Loucy (cell line): ENCODE data around the gene PCSK5.

Experiments used
- H2AFZ ChIP-seq: fragments of 200-600 bp; sonication (generic); 2 replicates; pipeline ENCODE4 v1.6.0; 2016; ENCODE audit warnings: antibody characterized with exemption, mild to moderate bottlenecking, low read length, moderate library complexity
- H3F3A ChIP-seq: fragments of 200-600 bp; 2 replicates; pipeline ENCODE4 v1.6.0; 2016; ENCODE audit warnings: antibody characterized with exemption, low read depth, mild to moderate bottlenecking
- H3K27me3 ChIP-seq: fragments of 200-600 bp; sonication (generic); 2 replicates; pipeline ENCODE4 v1.6.1; 2014; ENCODE audit warnings: low read length, mild to moderate bottlenecking; ENCODE audit not compliant: insufficient read depth, poor library complexity, severe bottlenecking
- H3K36me3 ChIP-seq: fragments of 200-600 bp; sonication (generic); 2 replicates; pipeline ENCODE4 v1.6.1; 2016; ENCODE audit warnings: low read length; ENCODE audit not compliant: insufficient read depth
- H3K4me1 ChIP-seq: fragments of 200-600 bp; sonication (generic); 2 replicates; pipeline ENCODE4 v1.5.1; 2014; ENCODE audit warnings: low read length, mild to moderate bottlenecking; ENCODE audit not compliant: insufficient read depth, poor library complexity, severe bottlenecking
- H3K4me2 ChIP-seq: fragments of 200-600 bp; sonication (generic); 2 replicates; pipeline ENCODE4 v1.6.0; 2014; ENCODE audit warnings: antibody characterized with exemption, low read length, low read depth, mild to moderate bottlenecking; ENCODE audit not compliant: poor library complexity, severe bottlenecking
- H3K4me3 ChIP-seq: fragments of 200-600 bp; sonication (generic); 2 replicates; pipeline ENCODE4 v1.5.1; 2014; ENCODE audit warnings: low read length, mild to moderate bottlenecking, mixed read lengths; ENCODE audit not compliant: poor library complexity, severe bottlenecking
- H3K79me2 ChIP-seq: fragments of 200-600 bp; sonication (generic); 2 replicates; pipeline ENCODE4 v1.6.1; 2014; ENCODE audit warnings: low read length; ENCODE audit not compliant: insufficient read depth
- H3K9ac ChIP-seq: fragments of 200-600 bp; sonication (generic); 2 replicates; pipeline ENCODE4 v1.6.0; 2014; ENCODE audit warnings: mild to moderate bottlenecking, low read depth, low read length, moderate library complexity; ENCODE audit not compliant: poor library complexity, severe bottlenecking
- H3K9me2 ChIP-seq: fragments of 200-600 bp; sonication (generic); replicated peaks from 2 replicates; pipeline ENCODE4 v1.6.1; 2016; ENCODE audit warnings: low read depth, low read length, mixed read lengths
- H3K9me3 ChIP-seq: fragments of 200-600 bp; sonication (generic); 2 replicates; pipeline ENCODE4 v1.6.1; 2014; ENCODE audit warnings: mild to moderate bottlenecking, antibody characterized with exemption, low read length, low read depth; ENCODE audit not compliant: insufficient read depth
- H4K20me1 ChIP-seq: fragments of 200-600 bp; sonication (generic); 2 replicates; pipeline ENCODE4 v1.6.0; 2014; ENCODE audit warnings: antibody characterized with exemption, low read length, mild to moderate bottlenecking; ENCODE audit not compliant: insufficient read depth, poor library complexity, severe bottlenecking
- EZH2phosphoT487 ChIP-seq: fragments of 200-600 bp; IDR thresholded peaks from 2 replicates; pipeline ENCODE4 v1.6.1; 2018; ENCODE audit warnings: antibody characterized with exemption, mild to moderate bottlenecking, moderate library complexity, borderline replicate concordance
- TF ChIP-seq, protein P1 (sequence below): fragments of 200-600 bp; sonication (generic); conservative IDR thresholded peaks from 2 replicates; pipeline ENCODE4 v1.5.1; 2014; ENCODE audit warnings: mild to moderate bottlenecking, antibody characterized with exemption, low read length

The PCSK5 gene

DNA sequence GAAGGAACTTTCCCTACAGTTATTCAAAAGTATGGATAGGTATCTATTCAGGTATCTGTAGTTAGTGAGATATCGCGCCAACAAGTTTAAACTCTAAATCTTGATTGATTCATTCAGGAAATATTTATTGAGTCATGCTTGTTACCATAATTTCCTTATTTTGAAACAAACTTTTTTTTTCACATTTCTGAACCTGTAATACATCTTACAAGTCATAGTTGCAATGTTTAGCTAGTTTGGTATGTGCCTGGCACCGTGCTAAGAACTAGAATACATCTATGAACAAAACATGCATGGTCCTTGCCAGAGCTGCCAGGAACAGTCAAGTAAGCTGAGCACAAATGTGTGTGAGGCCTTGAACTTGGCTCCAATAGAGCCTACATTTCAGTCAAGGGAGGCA lies 226.4 kb downstream of the PCSK5 start:
- Histone ChIP-seq H3K9ac (no peak overlapping the region), H3K36me3 (no peaks in the 10 kb centered on the region), H3K9me3 (no peaks in the 10 kb centered on the region), H2AFZ (no peak overlapping the region), H3K4me3 (no peak overlapping the region), H3K79me2 (no peaks in the 10 kb centered on the region), H3K4me1 (no peaks in the 10 kb centered on the region), H3F3A (no peaks in the 10 kb centered on the region), H3K27me3 (no peaks in the 10 kb centered on the region), H4K20me1 (no peaks in the 10 kb centered on the region), H3K9me2 (no peaks in the 10 kb centered on the region), H3K4me2 (no peak overlapping the region)
- TF ChIP-seq, protein P1, sequence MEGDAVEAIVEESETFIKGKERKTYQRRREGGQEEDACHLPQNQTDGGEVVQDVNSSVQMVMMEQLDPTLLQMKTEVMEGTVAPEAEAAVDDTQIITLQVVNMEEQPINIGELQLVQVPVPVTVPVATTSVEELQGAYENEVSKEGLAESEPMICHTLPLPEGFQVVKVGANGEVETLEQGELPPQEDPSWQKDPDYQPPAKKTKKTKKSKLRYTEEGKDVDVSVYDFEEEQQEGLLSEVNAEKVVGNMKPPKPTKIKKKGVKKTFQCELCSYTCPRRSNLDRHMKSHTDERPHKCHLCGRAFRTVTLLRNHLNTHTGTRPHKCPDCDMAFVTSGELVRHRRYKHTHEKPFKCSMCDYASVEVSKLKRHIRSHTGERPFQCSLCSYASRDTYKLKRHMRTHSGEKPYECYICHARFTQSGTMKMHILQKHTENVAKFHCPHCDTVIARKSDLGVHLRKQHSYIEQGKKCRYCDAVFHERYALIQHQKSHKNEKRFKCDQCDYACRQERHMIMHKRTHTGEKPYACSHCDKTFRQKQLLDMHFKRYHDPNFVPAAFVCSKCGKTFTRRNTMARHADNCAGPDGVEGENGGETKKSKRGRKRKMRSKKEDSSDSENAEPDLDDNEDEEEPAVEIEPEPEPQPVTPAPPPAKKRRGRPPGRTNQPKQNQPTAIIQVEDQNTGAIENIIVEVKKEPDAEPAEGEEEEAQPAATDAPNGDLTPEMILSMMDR: no peak
- TF ChIP-seq EZH2phosphoT487: no peak

DNA sequence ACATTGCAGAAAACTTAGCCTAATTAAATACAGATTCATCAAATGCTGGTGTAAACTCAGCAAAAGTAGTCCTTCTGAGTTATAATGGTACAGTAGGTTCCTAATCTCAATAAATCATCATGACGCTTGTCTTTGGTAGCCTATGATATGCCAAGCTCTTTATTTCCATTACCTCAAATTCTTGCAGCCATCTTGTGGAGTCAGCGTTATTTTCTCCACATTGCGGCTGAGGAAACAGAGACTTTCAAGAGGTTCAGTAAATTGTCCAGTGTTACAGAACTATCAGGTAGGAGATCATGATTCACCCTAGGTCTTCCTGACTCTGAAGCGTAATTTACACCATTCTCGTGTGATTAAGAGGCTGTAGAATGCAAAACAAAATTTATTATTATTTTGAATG lies 237.2 kb downstream of the PCSK5 start:
- no peak overlapping the region for H3K9ac ChIP-seq
- no peaks in the 10 kb centered on the region for H4K20me1 ChIP-seq
- H3K4me2 ChIP-seq: no peak overlapping the region
- no peaks in the 10 kb centered on the region for H3K27me3 ChIP-seq
- no peaks in the 10 kb centered on the region for H3K4me1 ChIP-seq
- no peaks in the 10 kb centered on the region for H3K79me2 ChIP-seq
- no peaks in the 10 kb centered on the region for H3K36me3 ChIP-seq
- H3F3A ChIP-seq: no peaks in the 10 kb centered on the region
- TF ChIP-seq, protein P1: no peak
- TF ChIP-seq EZH2phosphoT487: no peak
- H2AFZ ChIP-seq: no peak overlapping the region
- no peaks in the 10 kb centered on the region for H3K9me2 ChIP-seq
- H3K4me3 ChIP-seq: no peak overlapping the region
- no peaks in the 10 kb centered on the region for H3K9me3 ChIP-seq

DNA sequence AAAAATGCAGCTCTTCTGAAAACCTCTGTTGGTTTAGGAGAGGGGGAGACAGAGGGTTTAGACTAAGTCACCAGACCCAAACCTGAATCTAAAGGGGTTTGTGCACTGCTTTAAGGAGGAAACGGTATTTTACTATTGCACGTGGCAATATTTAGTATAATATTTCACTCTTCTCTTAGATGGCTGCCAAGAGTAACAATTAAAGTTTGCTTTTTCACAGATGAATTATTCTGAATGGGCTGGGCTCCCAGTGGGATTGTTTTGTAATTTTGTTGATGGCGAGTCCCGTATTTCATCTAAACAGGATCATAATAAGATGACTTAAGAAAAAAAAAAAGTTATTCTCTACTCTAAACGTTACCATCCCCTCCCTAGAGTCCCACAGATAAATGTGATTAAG lies 245.4 kb downstream of the PCSK5 start:
- no peaks in the 10 kb centered on the region for H3K36me3 ChIP-seq
- H3F3A ChIP-seq: no peaks in the 10 kb centered on the region
- H3K4me1 ChIP-seq: peaks cover 16% of the 10 kb centered on the region
- no peak overlapping the region for H3K9ac ChIP-seq
- H4K20me1 ChIP-seq: no peaks in the 10 kb centered on the region
- H3K27me3 ChIP-seq: no peaks in the 10 kb centered on the region
- H3K4me3 ChIP-seq: no peak overlapping the region
- no peaks in the 10 kb centered on the region for H3K9me3 ChIP-seq
- no peaks in the 10 kb centered on the region for H3K9me2 ChIP-seq
- no peak overlapping the region for H2AFZ ChIP-seq
- no peaks in the 10 kb centered on the region for H3K79me2 ChIP-seq
- TF ChIP-seq, protein P1: no peak
- no peak for TF ChIP-seq EZH2phosphoT487
- no peak overlapping the region for H3K4me2 ChIP-seq
